ENCODE data around the gene ADGRA1.

The ADGRA1 gene

GRCh38 chr10:133113146-133113830 is 25.6 kb downstream of the ADGRA1 start:
- DNase-seq (ENCODE audit: low read depth) = no peak

- DNase-seq (ENCODE audit: low read depth) = no peak
Observed at GRCh38 chr10:133113847-133114246, 26.1 kb downstream of the ADGRA1 start.

GRCh38 chr10:133114251-133114650 is 26.5 kb downstream of the ADGRA1 start:
- no peak for DNase-seq (ENCODE audit: low read depth)

- no peak for DNase-seq (ENCODE audit: low read depth)
Observed at GRCh38 chr10:133114726-133115452, 27.2 kb downstream of the ADGRA1 start.

- no peak for DNase-seq (ENCODE audit: low read depth)
Observed at GRCh38 chr10:133115453-133115842, 27.7 kb downstream of the ADGRA1 start.

- DNase-seq (ENCODE audit: low read depth) = no peak
Observed at GRCh38 chr10:133115976-133116375, 28.3 kb downstream of the ADGRA1 start.

- no peak for DNase-seq (ENCODE audit: low read depth)
Observed at GRCh38 chr10:133116455-133116854, 28.7 kb downstream of the ADGRA1 start.

GRCh38 chr10:133117036-133117687 is 29.4 kb downstream of the ADGRA1 start:
- DNase-seq (ENCODE audit: low read depth) = no peak

GRCh38 chr10:133117688-133118071 is 30.0 kb downstream of the ADGRA1 start:
- no peak for DNase-seq (ENCODE audit: low read depth)

GRCh38 chr10:133121479-133121878 is 33.8 kb downstream of the ADGRA1 start:
- no peak for DNase-seq (ENCODE audit: low read depth)

GRCh38 chr10:133122171-133122935 is 34.6 kb downstream of the ADGRA1 start:
- no peak for DNase-seq (ENCODE audit: low read depth)

GRCh38 chr10:133123050-133123745 is 35.5 kb downstream of the ADGRA1 start:
- DNase-seq (ENCODE audit: low read depth) = no peak

GRCh38 chr10:133123746-133124356 is 36.1 kb downstream of the ADGRA1 start:
- no peak for DNase-seq (ENCODE audit: low read depth)

GRCh38 chr10:133124357-133125211 is 36.9 kb downstream of the ADGRA1 start:
- DNase-seq (ENCODE audit: low read depth) = no peak

GRCh38 chr10:133125901-133126300 is 38.2 kb downstream of the ADGRA1 start:
- no peak for DNase-seq (ENCODE audit: low read depth)

GRCh38 chr10:133126431-133127290 is 38.9 kb downstream of the ADGRA1 start:
- no peak for DNase-seq (ENCODE audit: low read depth)

GRCh38 chr10:133127291-133128125 is 39.8 kb downstream of the ADGRA1 start:
- DNase-seq (ENCODE audit: low read depth) = peak; percentile 16

All from activated T-cell treated with anti-CD3 and anti-CD28 coated beads for 1 hour (primary cell).